Stimulated activated CD4-positive, alpha-beta T cell treated with anti-CD3 and anti-CD28 coated beads, Interleukin-15, amount 100 ng/mL, for 48 hours (primary cell): Measurements from ENCODE around the gene CALML3.
"Not testable (repeated sequence)": the region's sequence is repeated elsewhere in the genome, so short reads cannot be mapped to it uniquely, and the experiment has no call there.

Source experiments
- DNase-seq, 2 donors: peaks; one replicate each; pipeline ENCODE4 v3.0.0-alpha.2; 2020; ENCODE audit warnings: low read depth in 2 of 2

The CALML3 gene

GRCh38 chr10:5524641-5525560, at the start of gene CALML3:
Gene CALML3 (plus strand): TSS chr10:5524961. CDS start chr10:5525086, 125 bp downstream.
- DNase-seq = no peak

DNA sequence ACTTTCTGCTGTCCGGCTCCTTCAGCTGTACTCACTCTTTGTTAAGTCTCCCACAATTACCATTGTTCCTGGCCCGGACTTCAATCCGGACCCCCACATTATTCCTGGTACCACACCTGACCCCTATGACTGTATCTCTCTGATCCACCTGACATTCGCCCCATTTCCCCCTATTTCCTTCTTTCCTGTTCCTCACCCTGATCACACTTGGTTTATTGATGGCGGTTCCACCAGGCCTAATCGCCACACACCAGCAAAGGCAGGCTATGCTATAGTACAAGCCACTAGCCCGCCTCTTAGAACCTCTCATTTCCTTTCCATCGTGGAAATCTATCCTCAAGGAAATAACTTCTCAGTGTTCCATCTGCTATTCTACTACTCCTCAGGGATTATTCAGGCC, 49.7 kb upstream of the CALML3 start:
- DNase-seq = not testable (repeated sequence)

- not testable (repeated sequence) for DNase-seq
These were observed 48.6 kb upstream of the CALML3 start for GRCh38 chr10:5475974-5476807.

DNA sequence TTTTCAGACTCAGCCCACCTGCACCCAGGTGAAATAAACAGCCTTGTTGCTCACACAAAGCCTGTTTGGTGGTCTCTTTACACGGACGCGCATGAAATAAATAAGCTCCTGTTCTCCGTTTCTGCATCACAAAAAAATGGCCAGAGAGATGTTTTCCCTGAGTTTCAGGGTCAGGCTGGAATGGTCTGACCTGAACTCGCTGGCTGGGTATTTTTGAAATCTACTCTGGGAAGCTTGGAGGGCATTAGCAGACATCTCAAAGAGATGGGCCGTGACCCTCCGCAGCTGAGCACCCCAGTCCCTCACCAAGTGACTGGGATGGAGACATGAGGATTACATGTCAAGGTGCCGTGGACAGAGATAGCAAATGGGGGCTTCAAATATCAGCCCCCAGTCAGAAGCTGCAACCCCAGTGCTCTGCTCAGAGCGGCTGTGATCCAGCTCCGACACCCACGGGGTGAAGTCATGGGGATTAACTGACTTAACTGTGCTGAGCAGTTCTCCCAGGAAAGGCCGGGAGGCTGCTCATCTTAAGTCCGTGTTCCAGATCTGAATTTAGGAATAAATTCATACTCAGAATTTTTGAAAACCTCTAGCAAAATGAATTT, 47.7 kb upstream of the CALML3 start:
- no peak for DNase-seq

GRCh38 chr10:5477948-5478693, 46.6 kb upstream of the CALML3 start:
- DNase-seq = no peak

DNA sequence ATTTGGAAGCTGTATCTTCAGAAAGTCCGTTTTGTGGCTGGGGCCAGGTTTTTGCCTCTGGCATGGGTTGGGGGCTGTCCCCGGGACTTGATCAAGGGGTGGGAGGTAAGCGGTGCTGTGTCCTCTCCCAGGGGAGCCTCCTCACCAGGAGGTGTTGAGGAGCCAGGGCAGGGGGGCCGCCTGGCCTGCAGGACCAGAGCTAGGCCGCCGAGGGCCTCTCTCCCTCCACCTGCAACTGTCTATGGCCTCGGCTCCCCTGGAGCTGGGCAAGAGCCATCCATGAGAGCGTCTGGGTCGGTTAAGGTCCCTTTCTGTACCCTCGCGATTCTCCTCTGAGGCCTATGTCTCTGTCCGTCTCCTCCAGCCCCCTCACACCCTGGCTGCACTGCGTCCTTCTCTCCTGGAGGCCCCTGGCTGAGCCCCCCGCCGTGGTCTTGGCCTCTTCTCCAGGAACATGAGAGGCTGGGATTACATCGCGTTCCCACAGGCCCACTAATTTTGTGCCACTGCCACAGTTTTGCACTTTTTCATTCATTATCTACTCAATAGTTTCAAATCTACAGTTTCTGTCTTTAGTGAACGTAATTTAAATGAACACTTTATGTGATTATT, 46.0 kb upstream of the CALML3 start:
- DNase-seq = no peak

- no peak for DNase-seq
These were observed 45.1 kb upstream of the CALML3 start for GRCh38 chr10:5479481-5480161.

GRCh38 chr10:5480162-5480941, 44.4 kb upstream of the CALML3 start:
- no peak for DNase-seq

- no peak for DNase-seq
These were observed 43.6 kb upstream of the CALML3 start for GRCh38 chr10:5481121-5481520.

- DNase-seq = no peak
These were observed 42.7 kb upstream of the CALML3 start for GRCh38 chr10:5482016-5482415.

DNA sequence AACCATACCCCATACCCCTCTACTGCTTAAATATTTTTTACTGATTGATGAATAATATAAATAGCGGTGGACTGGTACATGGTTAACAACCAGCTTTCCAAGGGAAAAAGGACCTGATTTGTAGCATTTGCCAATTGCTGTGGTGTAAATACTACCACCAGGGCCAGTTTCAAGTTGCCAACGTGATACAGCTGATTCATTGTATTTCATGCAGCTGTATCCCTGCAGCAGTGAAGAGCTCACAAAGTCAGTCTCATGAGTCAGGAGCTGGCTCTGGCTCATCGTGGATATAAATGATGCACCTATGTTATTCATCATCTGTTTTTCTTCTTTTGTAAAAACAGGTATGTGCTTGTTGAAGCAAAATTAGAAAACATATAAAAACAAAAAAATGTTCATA, 40.6 kb upstream of the CALML3 start:
- DNase-seq = no peak

GRCh38 chr10:5485290-5485689, 39.5 kb upstream of the CALML3 start:
- DNase-seq = no peak

- no peak for DNase-seq
These were observed 38.6 kb upstream of the CALML3 start for GRCh38 chr10:5485948-5486852.

GRCh38 chr10:5486853-5487235, 37.9 kb upstream of the CALML3 start:
- DNase-seq = no peak

DNA sequence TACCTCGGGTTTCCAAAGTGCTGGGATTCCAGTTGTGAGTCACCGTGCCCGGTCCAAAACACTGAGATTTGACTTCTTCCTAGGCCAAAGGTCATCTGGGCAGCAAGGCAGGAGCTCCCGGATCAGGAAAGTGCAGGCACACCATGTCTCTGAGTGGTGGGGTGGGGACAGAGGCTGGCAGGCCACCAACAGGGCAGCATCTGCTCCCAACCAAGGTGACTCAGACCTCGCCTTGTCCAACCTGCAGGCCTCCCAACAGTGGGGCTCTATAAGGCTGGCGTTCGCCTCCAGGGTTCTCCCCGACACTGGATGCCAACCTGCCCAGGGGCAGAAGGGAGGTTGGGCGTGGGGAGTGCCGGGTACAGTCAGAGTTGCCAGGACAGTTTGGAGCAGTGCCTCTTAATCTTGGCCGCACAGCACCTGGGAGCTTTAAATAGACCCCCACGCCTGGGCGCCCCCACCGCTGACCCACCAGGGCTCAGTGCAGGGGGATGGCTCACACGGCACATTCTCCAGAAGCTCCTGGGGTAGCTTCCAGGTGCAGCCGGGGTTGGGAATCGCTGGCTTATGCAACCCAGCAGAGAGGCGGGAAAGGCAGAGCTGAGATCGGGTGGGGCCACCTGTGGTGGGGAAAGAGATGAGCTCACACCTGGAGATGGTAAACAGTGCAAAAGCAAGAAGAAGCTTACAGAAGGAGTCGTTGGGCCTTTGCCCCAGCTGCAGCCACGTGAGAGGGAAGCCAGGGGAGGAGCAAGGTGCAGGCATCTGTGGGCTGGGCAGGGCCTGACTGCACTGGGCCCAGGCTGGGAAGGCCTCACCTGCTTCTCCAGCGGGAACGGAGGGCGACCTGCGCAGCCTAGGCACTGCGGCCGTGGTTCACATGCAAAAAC, 36.2 kb upstream of the CALML3 start:
- DNase-seq = no peak

- DNase-seq = no peak
These were observed 34.7 kb upstream of the CALML3 start for GRCh38 chr10:5490032-5490431.

GRCh38 chr10:5490698-5491464, 33.9 kb upstream of the CALML3 start:
- no peak for DNase-seq
